ENCODE measurements around the gene RMDN3. TPM values are rescaled to one million over a fixed set of nuclear protein-coding genes. Genes with fewer than 3 reads are reported as not detected.

RMDN3 gene
- total RNA-seq, 1 donor from 2014 or later = 19.6 TPM

GRCh38 chr15:40782609-40783227, 27.7 kb upstream of the RMDN3 start:
- intact Hi-C loops (cut with DNase I) = no loop called here
- Histone ChIP-seq H3K27me3 (no peaks in the 10 kb centered on the region), H3K4me3 (no peak overlapping the region), H3K4me1 (peaks cover 19% of the 10 kb centered on the region), H3K9me3 (no peaks in the 10 kb centered on the region), H3K27ac (no peak overlapping the region), H3K36me3 (peaks cover 0 to 26% of the 10 kb centered on the region in 2 donors)
- peak in 1 of 3 experiments; percentile 45 for TF ChIP-seq CTCF (IDR thresholded peaks at IDR 0.05)
- TF ChIP-seq POLR2AphosphoS5 (IDR thresholded peaks at IDR 0.05; ENCODE audit: insufficient read depth in 1 of 2, low read depth in 1 of 2) = no peak
- no peak for DNase-seq (ENCODE audit: extremely low spot score in 2 of 2)

DNA sequence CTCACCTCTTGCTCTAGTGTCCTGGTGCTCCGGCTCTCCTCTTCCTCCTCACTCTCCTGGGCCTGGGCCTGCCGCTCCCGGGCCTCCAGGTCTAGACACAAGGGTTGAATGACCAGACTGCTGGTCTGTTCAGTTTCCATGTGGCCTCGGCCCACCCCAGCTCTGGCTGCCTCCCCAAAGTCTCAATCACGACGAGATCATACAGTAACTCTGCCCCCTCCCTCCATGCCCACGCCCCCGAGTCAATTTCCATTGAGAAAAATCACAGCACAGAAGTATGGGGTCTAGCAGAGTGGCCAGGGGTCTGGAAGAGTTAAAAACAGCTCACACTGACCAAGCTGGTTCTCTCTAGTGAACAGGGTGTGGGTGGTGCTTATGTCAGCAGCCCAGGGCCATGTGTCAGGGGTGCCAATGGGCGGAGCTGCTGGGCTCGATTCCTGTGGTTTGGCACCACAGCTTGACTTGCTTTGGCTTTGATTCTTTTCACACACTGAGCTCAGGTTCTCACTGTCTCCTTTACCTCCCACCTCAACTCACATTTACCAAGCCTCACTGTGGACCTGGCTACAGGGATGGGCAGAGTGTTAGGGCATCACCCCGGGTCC, 21.6 kb upstream of the RMDN3 start:
- DNase-seq (ENCODE audit: extremely low spot score in 2 of 2) = no peak
- peaks cover 15% of the 10 kb centered on the region for H3K4me1 ChIP-seq
- no peaks in the 10 kb centered on the region for H3K27me3 ChIP-seq
- H3K9me3 ChIP-seq = no peaks in the 10 kb centered on the region
- TF ChIP-seq CTCF (IDR thresholded peaks at IDR 0.05) = no peak
- peak; percentile 19 to 72 for TF ChIP-seq POLR2AphosphoS5 (IDR thresholded peaks at IDR 0.05; ENCODE audit: insufficient read depth in 1 of 2, low read depth in 1 of 2)
- peaks cover 0 to 63% of the 10 kb centered on the region in 2 donors for H3K36me3 ChIP-seq
- no peak overlapping the region for H3K4me3 ChIP-seq
- intact Hi-C loops (cut with DNase I) = no loop called here
- peak overlapping the region; percentile 40 for H3K27ac ChIP-seq

DNA sequence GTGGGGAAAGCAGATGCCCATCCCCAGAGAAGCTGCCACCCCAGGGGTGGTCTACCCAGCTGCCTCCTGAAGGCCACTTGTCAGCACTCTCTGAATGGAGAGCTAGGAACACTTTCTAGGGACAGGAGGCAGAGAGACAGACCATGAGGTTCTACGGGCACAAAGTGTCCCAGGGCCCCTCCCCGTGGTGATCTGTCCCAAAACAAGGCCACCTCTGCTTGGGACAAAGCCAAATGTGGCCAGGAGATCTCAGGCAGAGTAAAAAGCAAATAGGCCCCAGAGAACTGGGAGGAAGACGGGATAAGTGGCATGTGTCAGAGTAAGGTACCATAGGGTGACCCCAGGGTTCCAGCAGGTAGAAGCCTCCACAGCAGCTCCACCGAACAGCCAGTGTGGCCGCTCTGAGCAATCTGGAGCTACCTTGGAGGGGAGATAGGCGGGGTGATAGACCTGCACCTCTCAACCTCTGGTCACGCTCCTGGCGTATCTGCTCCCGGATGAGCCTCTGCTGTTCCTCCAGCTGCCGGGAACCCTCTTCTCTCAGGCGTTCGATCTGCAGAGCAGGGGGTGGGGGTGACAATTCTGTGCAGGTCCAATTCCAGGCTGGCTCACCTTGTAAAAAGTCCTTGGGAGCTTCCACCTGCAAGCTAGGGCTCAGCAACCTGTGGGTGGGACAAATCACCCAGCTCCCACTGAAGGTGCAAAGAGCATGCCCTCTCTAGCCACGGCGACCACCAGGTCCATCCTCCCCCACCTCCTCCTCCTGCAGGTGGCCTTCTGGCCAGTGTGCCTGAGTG, 20.9 kb upstream of the RMDN3 start:
- H3K36me3 ChIP-seq = peaks cover 0 to 63% of the 10 kb centered on the region in 2 donors
- H3K27me3 ChIP-seq = no peaks in the 10 kb centered on the region
- H3K9me3 ChIP-seq = no peaks in the 10 kb centered on the region
- TF ChIP-seq POLR2AphosphoS5 (IDR thresholded peaks at IDR 0.05; ENCODE audit: insufficient read depth in 1 of 2, low read depth in 1 of 2) = no peak
- TF ChIP-seq CTCF (IDR thresholded peaks at IDR 0.05) = no peak
- no peak for TF ChIP-seq POLR2A (IDR thresholded peaks at IDR 0.05)
- H3K27ac ChIP-seq = peak overlapping the region; percentile 40
- intact Hi-C loops (cut with DNase I) = no loop called here
- DNase-seq (ENCODE audit: extremely low spot score in 2 of 2) = peak in 1 of 2 donors; percentile 84
- no peak overlapping the region for H3K4me3 ChIP-seq
- H3K4me1 ChIP-seq = peaks cover 18% of the 10 kb centered on the region

GRCh38 chr15:40775007-40775406, 20.0 kb upstream of the RMDN3 start:
- intact Hi-C loops (cut with DNase I) = no loop called here
- H3K4me1 ChIP-seq = peaks cover 27% of the 10 kb centered on the region

More at GRCh38 chr15:40775007-40775406, 20.0 kb upstream of the RMDN3 start:
- no peak for TF ChIP-seq POLR2A (IDR thresholded peaks at IDR 0.05)
- no peak for TF ChIP-seq POLR2AphosphoS5 (IDR thresholded peaks at IDR 0.05; ENCODE audit: insufficient read depth in 1 of 2, low read depth in 1 of 2)
- no peak for TF ChIP-seq CTCF (IDR thresholded peaks at IDR 0.05)
- H3K27me3 ChIP-seq = no peaks in the 10 kb centered on the region
- DNase-seq (ENCODE audit: extremely low spot score in 2 of 2) = no peak
- no peak overlapping the region for H3K4me3 ChIP-seq
- H3K27ac ChIP-seq = no peak overlapping the region
- no peaks in the 10 kb centered on the region for H3K9me3 ChIP-seq
- H3K36me3 ChIP-seq = peaks cover 0 to 60% of the 10 kb centered on the region in 2 donors

All from vagina (tissue), 2 donors.